Peyer's patch (tissue), 4 donors: ENCODE results near the gene DMD. TPM values are rescaled to one million over a fixed set of nuclear protein-coding genes. Genes with fewer than 3 reads are reported as not detected.
A peak's percentile ranks its signal among the peaks of the same experiment; 100 is the strongest.

Experiments
- DNase-seq, 3 donors: peaks; one replicate each; pipeline ENCODE4 v3.0.0-alpha.2; 2017 to 2019
- H3K27ac ChIP-seq, 4 donors: fragments of 200-600 bp; sonication (generic); one replicate each; pipeline ENCODE4 v1.5.1; 2016 to 2019
- H3K27me3 ChIP-seq, 2 donors: fragments of 200-600 bp; sonication (generic); one replicate each; pipeline ENCODE4 v1.5.1; 2019
- H3K36me3 ChIP-seq, 3 donors: fragments of 200-600 bp; sonication (generic); one replicate each; pipeline ENCODE4 v1.5.1; 2016 to 2019
- H3K4me1 ChIP-seq, 4 donors: fragments of 200-600 bp; sonication (generic); one replicate each; pipeline ENCODE4 v1.5.1; 2016 to 2019
- H3K4me3 ChIP-seq, 4 donors: fragments of 200-600 bp; sonication (generic); 1 replicate in 3 of 4; 2 replicates in 1 of 4; pipeline ENCODE4 v1.5.1; 2016 to 2019; ENCODE audit warnings: mild to moderate bottlenecking in 1 of 4
- H3K9me3 ChIP-seq, 4 donors: fragments of 200-600 bp; sonication (generic); one replicate each; pipeline ENCODE4 v1.5.1; 2016 to 2019; ENCODE audit warnings: mild to moderate bottlenecking in 1 of 4
- POLR2A ChIP-seq, 2 donors: fragments of 450-650 bp; IDR thresholded peaks; one replicate each; pipeline ENCODE4 v1.5.1; 2017; ENCODE audit warnings: antibody characterized with exemption in 2 of 2, mild to moderate bottlenecking in 2 of 2, moderate library complexity in 2 of 2
- total RNA-seq, 4 donors: library from RNA; depleted of rRNA; stranded (reverse); fragments of >200 nt; gene quantifications; one replicate each; pipeline ENCODE4 v1.1.0, GENCODE V29; 2016
- TF ChIP-seq, protein P1 (sequence below), 6 experiments: fragments of 450-650 bp in 4 of 6; fragments of 200-600 bp in 2 of 6; sonication (generic) in 1 of 6; IDR thresholded peaks; one replicate each; pipeline ENCODE4 v1.5.1; 2017 to 2019; ENCODE audit warnings: antibody characterized with exemption in 6 of 6, mild to moderate bottlenecking in 3 of 6, moderate library complexity in 1 of 6

The DMD gene
- total RNA-seq, 4 donors from 2014 or later, result 15.8 to 109 (median 19.1) TPM

GRCh38 chrX:31265383-31265782 is 1946.0 kb downstream of the DMD start:
- Histone ChIP-seq H3K4me3 (peak overlapping the region in 1 of 4 donors; percentile 13), H3K9me3 (no peaks in the 10 kb centered on the region), H3K27ac (no peak overlapping the region), H3K27me3 (no peaks in the 10 kb centered on the region), H3K4me1 (no peaks in the 10 kb centered on the region), H3K36me3 (no peaks in the 10 kb centered on the region)
- no peak for DNase-seq
- TF ChIP-seq, protein P1, sequence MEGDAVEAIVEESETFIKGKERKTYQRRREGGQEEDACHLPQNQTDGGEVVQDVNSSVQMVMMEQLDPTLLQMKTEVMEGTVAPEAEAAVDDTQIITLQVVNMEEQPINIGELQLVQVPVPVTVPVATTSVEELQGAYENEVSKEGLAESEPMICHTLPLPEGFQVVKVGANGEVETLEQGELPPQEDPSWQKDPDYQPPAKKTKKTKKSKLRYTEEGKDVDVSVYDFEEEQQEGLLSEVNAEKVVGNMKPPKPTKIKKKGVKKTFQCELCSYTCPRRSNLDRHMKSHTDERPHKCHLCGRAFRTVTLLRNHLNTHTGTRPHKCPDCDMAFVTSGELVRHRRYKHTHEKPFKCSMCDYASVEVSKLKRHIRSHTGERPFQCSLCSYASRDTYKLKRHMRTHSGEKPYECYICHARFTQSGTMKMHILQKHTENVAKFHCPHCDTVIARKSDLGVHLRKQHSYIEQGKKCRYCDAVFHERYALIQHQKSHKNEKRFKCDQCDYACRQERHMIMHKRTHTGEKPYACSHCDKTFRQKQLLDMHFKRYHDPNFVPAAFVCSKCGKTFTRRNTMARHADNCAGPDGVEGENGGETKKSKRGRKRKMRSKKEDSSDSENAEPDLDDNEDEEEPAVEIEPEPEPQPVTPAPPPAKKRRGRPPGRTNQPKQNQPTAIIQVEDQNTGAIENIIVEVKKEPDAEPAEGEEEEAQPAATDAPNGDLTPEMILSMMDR (IDR thresholded peaks at IDR 0.05), result no peak
- TF ChIP-seq POLR2A (IDR thresholded peaks at IDR 0.05), result no peak

GRCh38 chrX:31260351-31260750 is 1951.0 kb downstream of the DMD start:
- Histone ChIP-seq H3K9me3 (no peaks in the 10 kb centered on the region), H3K27ac (no peak overlapping the region), H3K36me3 (no peaks in the 10 kb centered on the region), H3K4me1 (no peaks in the 10 kb centered on the region), H3K4me3 (no peak overlapping the region), H3K27me3 (no peaks in the 10 kb centered on the region)
- no peak for TF ChIP-seq POLR2A (IDR thresholded peaks at IDR 0.05)
- TF ChIP-seq, protein P1 (IDR thresholded peaks at IDR 0.05), result no peak
- DNase-seq, result no peak

DNA sequence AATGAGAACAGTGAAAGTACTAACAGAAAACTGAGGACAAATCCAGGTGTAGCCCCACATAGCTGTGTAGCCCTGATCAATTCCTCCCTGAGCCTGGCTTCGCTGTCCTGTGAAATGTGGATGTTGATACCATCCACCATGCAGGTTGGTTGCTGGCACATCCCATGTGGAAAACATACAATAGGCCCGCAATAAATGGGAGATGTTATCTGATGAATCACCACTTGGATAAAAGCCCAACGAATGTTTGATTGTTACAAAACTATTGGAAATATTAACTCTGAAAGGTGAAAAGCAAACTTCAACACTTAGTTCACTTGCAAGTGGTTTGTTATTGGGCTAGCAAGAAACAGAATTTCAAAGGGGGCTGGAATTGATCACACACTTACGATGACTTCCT is 1953.2 kb downstream of the DMD start:
- no peak overlapping the region for H3K4me3 ChIP-seq
- TF ChIP-seq POLR2A (IDR thresholded peaks at IDR 0.05), result no peak
- TF ChIP-seq, protein P1 (IDR thresholded peaks at IDR 0.05), result no peak
- no peaks in the 10 kb centered on the region for H3K4me1 ChIP-seq
- H3K27me3 ChIP-seq, result no peaks in the 10 kb centered on the region
- H3K27ac ChIP-seq, result no peak overlapping the region
- no peak for DNase-seq
- H3K36me3 ChIP-seq, result no peaks in the 10 kb centered on the region
- H3K9me3 ChIP-seq, result no peaks in the 10 kb centered on the region

DNA sequence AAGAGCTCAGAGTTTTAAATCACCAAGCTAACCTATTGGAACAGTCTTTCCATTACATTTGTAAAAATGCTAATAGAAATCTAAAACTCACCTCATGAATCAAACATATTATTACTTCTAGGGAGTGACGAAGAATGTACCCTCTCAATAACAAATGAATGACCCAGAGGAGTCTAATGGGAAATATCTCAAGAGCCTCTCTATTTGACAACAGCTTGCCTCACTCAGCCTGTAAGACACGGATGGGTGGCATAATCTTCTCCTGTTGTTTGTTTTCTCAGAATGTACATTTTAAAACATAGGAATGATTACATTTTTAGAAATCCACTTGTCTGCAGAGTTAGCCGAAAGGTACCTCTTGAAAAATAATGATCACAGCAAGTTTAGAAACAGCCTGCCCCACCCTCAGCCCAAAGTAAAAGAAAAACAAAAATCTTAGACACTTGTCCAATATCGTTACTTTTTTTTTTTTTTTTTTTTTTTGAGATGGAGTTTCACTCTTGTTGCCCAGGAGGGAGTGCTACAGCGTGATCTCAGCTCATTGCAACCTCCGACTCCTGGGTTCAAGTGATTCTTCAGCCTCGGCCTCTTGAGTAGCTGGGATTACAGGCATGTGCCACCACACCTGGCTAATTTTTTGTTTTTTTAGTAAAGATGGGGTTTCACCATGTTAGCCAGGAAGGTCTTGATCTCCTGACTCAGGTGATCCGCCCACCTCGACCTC is 1955.9 kb downstream of the DMD start:
- DNase-seq, result no peak
- Histone ChIP-seq H3K9me3 (no peaks in the 10 kb centered on the region), H3K4me3 (no peak overlapping the region), H3K36me3 (no peaks in the 10 kb centered on the region), H3K27me3 (no peaks in the 10 kb centered on the region), H3K4me1 (no peaks in the 10 kb centered on the region), H3K27ac (no peak overlapping the region)
- TF ChIP-seq, protein P1 (IDR thresholded peaks at IDR 0.05), result no peak
- no peak for TF ChIP-seq POLR2A (IDR thresholded peaks at IDR 0.05)

- H3K36me3 ChIP-seq, result no peaks in the 10 kb centered on the region
- no peak overlapping the region for H3K4me3 ChIP-seq
- H3K27me3 ChIP-seq, result no peaks in the 10 kb centered on the region
- no peaks in the 10 kb centered on the region for H3K4me1 ChIP-seq
- no peaks in the 10 kb centered on the region for H3K9me3 ChIP-seq
- no peak for TF ChIP-seq POLR2A (IDR thresholded peaks at IDR 0.05)
- TF ChIP-seq, protein P1 (IDR thresholded peaks at IDR 0.05), result no peak
- no peak overlapping the region for H3K27ac ChIP-seq
- no peak for DNase-seq
Observed at GRCh38 chrX:31252133-31252532, 1959.2 kb downstream of the DMD start.
